Transverse colon (tissue), 4 donors: ENCODE measurements around the gene NOL3. TPM values are rescaled to one million over a fixed set of nuclear protein-coding genes. Genes with fewer than 3 reads are reported as not detected.

Source experiments
- DNase-seq: peaks from one replicate; pipeline ENCODE4 v3.0.0-alpha.2; 2019
- H3K27ac ChIP-seq, 4 donors: fragments of 200-600 bp; sonication (generic); 2 replicates each; pipeline ENCODE4 v1.5.1; 2016 to 2018; ENCODE audit warnings: inconsistent platforms in 4 of 4
- H3K27me3 ChIP-seq: fragments of 200-600 bp; sonication (generic); 2 replicates; pipeline ENCODE4 v1.5.1; 2017; ENCODE audit warnings: inconsistent platforms
- H3K36me3 ChIP-seq, 4 donors: fragments of 200-600 bp; sonication (generic); 2 replicates each; pipeline ENCODE4 v1.5.1; 2017 to 2019; ENCODE audit warnings: inconsistent platforms in 4 of 4
- H3K4me1 ChIP-seq, 4 donors: fragments of 200-600 bp; sonication (generic); 2 replicates each; pipeline ENCODE4 v1.5.1; 2017 to 2020; ENCODE audit warnings: inconsistent platforms in 4 of 4
- H3K4me3 ChIP-seq, 4 donors: fragments of 200-600 bp; sonication (generic); 1 replicate in 1 of 4; 2 replicates in 3 of 4; pipeline versions ENCODE4 v1.5.1 to v1.6.1; 2017 to 2019; ENCODE audit warnings: inconsistent platforms in 4 of 4
- H3K9me3 ChIP-seq, 2 donors: fragments of 200-600 bp; sonication (generic); 2 replicates each; pipeline ENCODE4 v1.5.1; 2017 to 2019; ENCODE audit warnings: inconsistent platforms in 2 of 2
- EP300 ChIP-seq: sonication (generic); formaldehyde crosslinking; IDR thresholded peaks from one replicate; pipeline ENCODE4 v1.6.1; 2017; ENCODE audit warnings: antibody characterized with exemption, low read depth
- POLR2A ChIP-seq: fragments of 450-650 bp; IDR thresholded peaks from one replicate; pipeline ENCODE4 v1.6.1; 2016; ENCODE audit warnings: antibody characterized with exemption, mild to moderate bottlenecking, moderate library complexity
- POLR2AphosphoS5 ChIP-seq, 3 donors: sonication (generic); formaldehyde crosslinking; IDR thresholded peaks; one replicate each; pipeline ENCODE4 v1.6.1; 2016; ENCODE audit warnings: antibody characterized with exemption in 3 of 3
- WGBS, 2 donors: methylation state at CpG; one replicate each; pipeline ENCODE4 v1.1.5; 2018; ENCODE audit warnings: low coverage in 1 of 2; 5-methylcytosine and 5-hydroxymethylcytosine counted together
- in situ Hi-C, 4 donors: fragments of 200-750 bp; cut with MboI; loops; one replicate each; pipeline versions ENCODE4 v1.15.0 to v1.15.1; 2017; ENCODE audit warnings: low sequenced_read_pairs in 3 of 4, low pct_ligation_motif_present in 1 of 4, low pct_unique_long_range_greater_than_20kb in 1 of 4
- intact Hi-C: fragments of 100-400 bp; cut with DNase I; formaldehyde crosslinking; loops from one replicate; pipeline ENCODE4 v1.15.1; 2023; ENCODE audit warnings: low total_unique reads
- total RNA-seq, 4 donors: library from RNA; depleted of rRNA; stranded (reverse); fragments of >200 nt; gene quantifications; one replicate each; pipeline ENCODE4 v1.1.0, GENCODE V29; 2016
- TF ChIP-seq, protein P1 (sequence below), 5 experiments: fragments of 200-600 bp in 3 of 5; fragments of 450-650 bp in 2 of 5; sonication (generic) in 3 of 5; IDR thresholded peaks; 1 replicate in 2 of 5; 2 replicates in 3 of 5; pipeline ENCODE4 v1.5.1; 2016 to 2017; ENCODE audit warnings: antibody characterized with exemption in 5 of 5, inconsistent platforms in 3 of 5, mild to moderate bottlenecking in 2 of 5, moderate library complexity in 1 of 5

The NOL3 gene
- total RNA-seq, 4 donors from 2014 or later, result 39.5 to 65.9 (median 41.2) TPM

DNA sequence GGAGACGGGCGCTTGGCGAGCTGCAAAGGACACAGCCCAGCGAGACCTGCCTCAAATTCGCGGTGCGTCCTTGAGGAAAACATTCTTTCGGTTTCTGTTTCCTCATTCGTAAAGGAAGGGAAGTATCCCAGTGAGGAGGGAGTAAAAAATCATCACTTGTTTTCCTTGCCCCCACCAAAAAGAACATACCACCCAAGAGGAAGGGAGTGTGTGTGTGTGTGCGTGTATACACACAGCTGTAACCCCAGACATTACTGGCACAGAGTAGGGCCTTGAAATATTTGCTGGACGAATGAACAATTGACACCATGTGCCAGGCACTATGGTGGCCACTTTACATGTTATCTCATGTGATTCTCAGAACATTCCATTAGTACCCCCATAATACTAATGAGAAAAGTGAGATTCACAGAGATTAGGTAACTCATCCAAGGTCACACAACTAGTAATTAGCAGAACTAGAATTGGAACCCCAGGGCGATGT, 15.4 kb downstream of the NOL3 start:
- 0 to 8% methylated on average over 7 to 12 of the region's 12 CpGs for WGBS, 2 donors
- intact Hi-C loops, result loop anchor here (2.0 kb wide), 1 partner anchor 27 kb away; the partner anchor contains the start of genes FBXL8 and TRADD
- Histone ChIP-seq H3K36me3 (no peaks in the 10 kb centered on the region), H3K27me3 (no peaks in the 10 kb centered on the region), H3K9me3 (no peaks in the 10 kb centered on the region), H3K4me1 (peaks cover 12 to 32% (median 23%) of the 10 kb centered on the region in 4 donors), H3K4me3 (peak overlapping the region in 2 of 4 donors; percentile 9 to 77), H3K27ac (peak overlapping the region in 1 of 4 donors; percentile 94)
- DNase-seq, result no peak
- TF ChIP-seq, protein P1, sequence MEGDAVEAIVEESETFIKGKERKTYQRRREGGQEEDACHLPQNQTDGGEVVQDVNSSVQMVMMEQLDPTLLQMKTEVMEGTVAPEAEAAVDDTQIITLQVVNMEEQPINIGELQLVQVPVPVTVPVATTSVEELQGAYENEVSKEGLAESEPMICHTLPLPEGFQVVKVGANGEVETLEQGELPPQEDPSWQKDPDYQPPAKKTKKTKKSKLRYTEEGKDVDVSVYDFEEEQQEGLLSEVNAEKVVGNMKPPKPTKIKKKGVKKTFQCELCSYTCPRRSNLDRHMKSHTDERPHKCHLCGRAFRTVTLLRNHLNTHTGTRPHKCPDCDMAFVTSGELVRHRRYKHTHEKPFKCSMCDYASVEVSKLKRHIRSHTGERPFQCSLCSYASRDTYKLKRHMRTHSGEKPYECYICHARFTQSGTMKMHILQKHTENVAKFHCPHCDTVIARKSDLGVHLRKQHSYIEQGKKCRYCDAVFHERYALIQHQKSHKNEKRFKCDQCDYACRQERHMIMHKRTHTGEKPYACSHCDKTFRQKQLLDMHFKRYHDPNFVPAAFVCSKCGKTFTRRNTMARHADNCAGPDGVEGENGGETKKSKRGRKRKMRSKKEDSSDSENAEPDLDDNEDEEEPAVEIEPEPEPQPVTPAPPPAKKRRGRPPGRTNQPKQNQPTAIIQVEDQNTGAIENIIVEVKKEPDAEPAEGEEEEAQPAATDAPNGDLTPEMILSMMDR (IDR thresholded peaks at IDR 0.05), result no peak
- TF ChIP-seq POLR2AphosphoS5 (IDR thresholded peaks at IDR 0.05) (no peak), POLR2A (no peak), EP300 (no peak)
- in situ Hi-C loops, result no loop called here

DNA sequence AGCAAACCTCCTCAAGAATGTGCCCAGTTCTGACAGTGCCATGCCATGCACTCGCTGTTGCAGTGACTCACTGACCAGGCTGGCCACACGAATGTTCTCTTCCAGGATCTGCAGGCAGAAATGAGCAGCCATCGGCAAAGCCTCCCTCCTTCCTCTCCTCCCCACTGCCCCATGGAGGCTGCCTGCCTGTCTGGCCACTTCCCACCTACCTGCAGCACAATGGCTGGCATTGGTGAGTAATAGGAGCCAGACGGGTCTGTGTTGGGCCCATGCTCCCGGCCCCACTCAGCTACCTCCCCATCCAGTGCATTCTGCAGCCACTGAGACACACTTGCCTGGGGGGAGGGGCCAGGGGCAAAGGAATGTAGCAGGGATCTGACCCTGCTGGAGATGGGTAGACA, 16.2 kb downstream of the NOL3 start:
- H3K27me3 ChIP-seq, result no peaks in the 10 kb centered on the region
- H3K9me3 ChIP-seq, result no peaks in the 10 kb centered on the region
- no peak for DNase-seq
- peaks cover 12 to 36% (median 24%) of the 10 kb centered on the region in 4 donors for H3K4me1 ChIP-seq
- intact Hi-C loops (no loop called here), in situ Hi-C loops (no loop called here)
- no peaks in the 10 kb centered on the region for H3K36me3 ChIP-seq
- no peak overlapping the region for H3K27ac ChIP-seq
- WGBS, 2 donors, result 53% methylated on average over 5 of the region's 5 CpGs; no CpG with 5 or more reads in 1 of the 2 donors
- H3K4me3 ChIP-seq, result no peak overlapping the region
- TF ChIP-seq, protein P1 (IDR thresholded peaks at IDR 0.05), result no peak
- TF ChIP-seq POLR2AphosphoS5 (IDR thresholded peaks at IDR 0.05), result no peak
- no peak for TF ChIP-seq EP300
- TF ChIP-seq POLR2A, result no peak

DNA sequence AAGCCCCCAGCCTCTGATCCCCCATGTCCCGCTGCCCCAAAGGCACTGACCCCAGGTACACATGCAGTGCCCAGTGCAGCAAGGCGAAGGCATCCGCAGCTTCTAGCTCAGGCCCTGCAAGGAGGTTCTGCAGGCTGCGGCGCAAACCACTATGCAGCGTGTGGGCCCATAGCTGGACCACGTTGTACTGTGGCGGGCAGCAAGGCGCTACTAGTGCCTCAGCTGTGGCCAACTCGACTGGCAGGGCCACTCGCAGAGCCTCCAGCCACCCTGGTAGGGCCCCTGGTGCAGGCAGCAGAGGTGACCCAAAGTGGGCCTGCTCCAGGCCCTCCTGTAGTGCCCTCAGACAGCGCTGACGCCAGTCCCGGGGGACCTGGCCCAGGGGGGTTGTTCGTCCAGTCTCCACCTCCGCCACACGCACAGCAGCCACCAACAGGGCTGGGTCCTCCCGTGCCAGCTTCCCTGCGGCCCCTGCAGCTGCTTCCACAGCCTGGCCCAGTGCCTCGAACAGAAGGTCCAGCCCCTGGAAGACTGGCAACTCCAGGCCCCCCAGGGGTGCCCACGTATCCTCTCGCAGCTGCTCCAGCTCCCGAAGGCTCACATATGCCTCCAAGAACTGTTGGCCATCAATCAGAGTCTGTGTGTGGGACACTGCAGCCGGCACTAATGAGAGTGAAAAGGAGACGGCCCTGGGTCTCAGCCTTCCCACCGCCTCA, 17.0 kb downstream of the NOL3 start:
- H3K4me3 ChIP-seq, result no peak overlapping the region
- in situ Hi-C loops (no loop called here), intact Hi-C loops (no loop called here)
- no peak for DNase-seq
- no peaks in the 10 kb centered on the region for H3K9me3 ChIP-seq
- no peak overlapping the region for H3K27ac ChIP-seq
- no peaks in the 10 kb centered on the region for H3K27me3 ChIP-seq
- no peaks in the 10 kb centered on the region for H3K36me3 ChIP-seq
- H3K4me1 ChIP-seq, result peaks cover 12 to 34% (median 25%) of the 10 kb centered on the region in 4 donors
- WGBS, 2 donors, result 87% methylated on average over 15 of the region's 26 CpGs; no CpG with 5 or more reads in 1 of the 2 donors
- TF ChIP-seq POLR2A (no peak), EP300 (no peak), POLR2AphosphoS5 (IDR thresholded peaks at IDR 0.05) (no peak)
- TF ChIP-seq, protein P1 (IDR thresholded peaks at IDR 0.05), result no peak

DNA sequence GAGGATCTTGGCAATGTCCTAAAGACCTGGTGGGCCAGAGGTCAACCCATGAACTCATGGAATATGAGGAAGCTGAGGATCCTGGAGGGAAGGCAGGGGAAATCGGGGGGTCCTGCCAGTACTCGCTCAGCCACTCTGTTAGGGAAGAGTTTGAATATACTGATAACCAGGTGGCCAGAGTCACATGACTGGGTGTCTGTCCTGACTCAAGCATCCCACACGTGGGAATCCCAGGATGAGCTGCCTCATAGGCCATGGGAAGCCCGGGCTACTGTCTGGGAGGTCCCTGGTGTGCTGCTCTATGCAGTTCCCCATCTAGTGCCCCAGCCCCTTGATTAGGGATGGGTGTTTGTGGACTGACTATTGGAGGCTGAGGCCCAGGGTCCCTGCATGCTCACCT, 18.0 kb downstream of the NOL3 start:
- 79% methylated on average over 4 of the region's 4 CpGs; no CpG with 5 or more reads in 1 of the 2 donors for WGBS, 2 donors
- no peak for TF ChIP-seq EP300

More for the DNA sequence above, 18.0 kb downstream of the NOL3 start:
- no peaks in the 10 kb centered on the region for H3K27me3 ChIP-seq
- intact Hi-C loops, result no loop called here
- no peak for DNase-seq
- H3K4me1 ChIP-seq, result peaks cover 17 to 33% (median 29%) of the 10 kb centered on the region in 4 donors
- no peak overlapping the region for H3K4me3 ChIP-seq
- H3K27ac ChIP-seq, result no peak overlapping the region
- H3K36me3 ChIP-seq, result no peaks in the 10 kb centered on the region
- in situ Hi-C loops, result no loop called here
- H3K9me3 ChIP-seq, result no peaks in the 10 kb centered on the region
